AG04450 (cell line): ENCODE measurements around the gene CPZ. TPM values are rescaled to one million over a fixed set of nuclear protein-coding genes. Genes with fewer than 3 reads are reported as not detected.
A peak's percentile ranks its signal among the peaks of the same experiment; 100 is the strongest.

Source experiments
- CTCF ChIA-PET: fragments of 300-600, 350-600 bp; formaldehyde crosslinking; extraction: SDS; loops from one replicate; lab custom pipeline; 2022; ENCODE audit warnings: antibody characterized with exemption, inconsistent platforms; lab: Charles Lee
- POLR2A ChIA-PET: fragments of 350-600 bp; formaldehyde crosslinking; extraction: SDS; loops from one replicate; lab custom pipeline; 2021; ENCODE audit warnings: antibody characterized with exemption, inconsistent platforms; lab: Yijun Ruan, JAX
- DNase-seq: peaks from one replicate; pipeline ENCODE4 v3.0.0-alpha.2; 2011; ENCODE audit warnings: low read depth, low spot score
- H3K27ac ChIP-seq: one replicate; pipeline ENCODE4 v1.5.1; 2012; ENCODE audit warnings: low read depth, low read length, control low read depth
- H3K27me3 ChIP-seq: one replicate; pipeline ENCODE4 v1.6.0; 2012; ENCODE audit warnings: low read length; ENCODE audit not compliant: control insufficient read depth, insufficient read depth
- H3K4me3 ChIP-seq: 2 replicates; pipeline ENCODE4 v1.5.1; 2011; ENCODE audit warnings: mild to moderate bottlenecking, low read depth, low read length, control low read depth
- H3K9me3 ChIP-seq: 2 replicates; pipeline ENCODE4 v1.5.1; 2012; ENCODE audit warnings: low read length; ENCODE audit not compliant: control insufficient read depth, insufficient read depth
- CTCF ChIP-seq: IDR thresholded peaks from 2 replicates; pipeline ENCODE4 v1.5.1; 2011; ENCODE audit warnings: low read depth, low read length, control low read depth, inconsistent platforms
- polyA plus RNA-seq: library from polyadenylated mRNA; depleted of rRNA; stranded (reverse); fragments of >200 nt; gene quantifications from 2 replicates; pipeline ENCODE4 v1.2.3, GENCODE V29; 2011

The CPZ gene
- polyA plus RNA-seq, 1 experiment: 6.4 TPM

DNA sequence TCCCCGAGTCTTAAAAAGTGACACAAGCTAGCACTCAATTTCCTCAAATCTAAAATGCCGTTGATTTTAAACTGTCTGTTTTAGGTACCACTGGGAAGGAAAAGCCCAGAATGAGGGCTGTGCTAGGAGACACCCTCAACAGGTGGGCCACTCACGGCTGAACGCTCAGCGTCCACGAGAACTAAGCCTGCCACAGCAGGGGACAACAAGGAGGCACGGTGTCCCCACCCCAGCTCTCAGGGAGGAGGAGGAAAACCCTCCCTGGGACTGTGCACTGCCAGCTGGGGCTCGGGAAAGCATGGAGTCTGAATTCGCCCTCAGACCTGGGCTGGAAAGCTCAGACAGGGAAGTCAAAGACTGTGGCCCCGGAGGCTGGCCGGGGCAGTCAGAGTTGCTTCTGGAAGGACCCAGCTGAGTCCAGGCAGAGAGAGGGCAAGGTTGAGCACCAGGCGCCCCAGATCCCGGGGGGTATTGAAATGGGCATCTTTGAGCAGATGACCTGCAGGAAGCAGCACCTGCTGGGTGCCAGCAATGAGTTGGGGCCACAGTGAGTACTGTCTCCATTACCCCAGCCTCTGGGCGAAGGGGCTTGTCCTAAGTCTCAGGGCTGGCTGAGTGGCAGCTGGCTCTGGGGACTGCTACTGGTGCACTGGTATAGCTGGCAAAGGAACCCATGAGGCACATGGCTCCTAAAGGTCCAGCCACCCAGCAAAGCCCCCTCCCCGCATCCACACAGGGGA is 769 bp upstream of the CPZ start:
- CTCF ChIA-PET: interaction anchor here (1.5 to 2.7 kb wide), 3 partner anchors 16 to 123 kb away, joined by 5 to 14 read pairs (median 10); no protein-coding TSS in a partner anchor
- no peak for DNase-seq
- Histone ChIP-seq H3K9me3 (no peaks in the 10 kb centered on the region; the same call in 1 of the 2 replicates), H3K27ac (no peak overlapping the region), H3K27me3 (peaks cover 61% of the 10 kb centered on the region), H3K4me3 (no peak overlapping the region)
- POLR2A ChIA-PET: interaction anchor here (0.6 to 0.8 kb wide), 2 partner anchors 119 to 124 kb away, joined by 3 to 4 read pairs; no protein-coding TSS in a partner anchor
- no peak for TF ChIP-seq CTCF

GRCh38 chr4:8593264-8594096 is 915 bp downstream of the CPZ start:
- Histone ChIP-seq H3K27me3 (peaks cover 56% of the 10 kb centered on the region), H3K9me3 (no peaks in the 10 kb centered on the region; the same call in 1 of the 2 replicates), H3K4me3 (peak overlapping the region; percentile 65), H3K27ac (no peak overlapping the region)
- ChIA-PET CTCF (interaction anchor here (1.1 to 2.7 kb wide), 2 partner anchors 121 to 125 kb away, joined by 5 to 14 read pairs; no protein-coding TSS in a partner anchor), POLR2A (no interaction called here)
- DNase-seq: no peak
- TF ChIP-seq CTCF: no peak

- peaks cover 50% of the 10 kb centered on the region for H3K27me3 ChIP-seq
- H3K9me3 ChIP-seq: no peaks in the 10 kb centered on the region; the same call in 1 of the 2 replicates
- DNase-seq: peak; percentile 33
- peak overlapping the region; percentile 65; the same call in 1 of the 2 replicates for H3K4me3 ChIP-seq
- H3K27ac ChIP-seq: no peak overlapping the region
- TF ChIP-seq CTCF: peak; percentile 81
- ChIA-PET POLR2A (no interaction called here), CTCF (interaction anchor here (0.7 to 2.7 kb wide), 8 partner anchors 56 to 599 kb away, joined by 3 to 14 read pairs (median 4); no protein-coding TSS in a partner anchor)
Measured at GRCh38 chr4:8594097-8595038, 1.8 kb downstream of the CPZ start.

DNA sequence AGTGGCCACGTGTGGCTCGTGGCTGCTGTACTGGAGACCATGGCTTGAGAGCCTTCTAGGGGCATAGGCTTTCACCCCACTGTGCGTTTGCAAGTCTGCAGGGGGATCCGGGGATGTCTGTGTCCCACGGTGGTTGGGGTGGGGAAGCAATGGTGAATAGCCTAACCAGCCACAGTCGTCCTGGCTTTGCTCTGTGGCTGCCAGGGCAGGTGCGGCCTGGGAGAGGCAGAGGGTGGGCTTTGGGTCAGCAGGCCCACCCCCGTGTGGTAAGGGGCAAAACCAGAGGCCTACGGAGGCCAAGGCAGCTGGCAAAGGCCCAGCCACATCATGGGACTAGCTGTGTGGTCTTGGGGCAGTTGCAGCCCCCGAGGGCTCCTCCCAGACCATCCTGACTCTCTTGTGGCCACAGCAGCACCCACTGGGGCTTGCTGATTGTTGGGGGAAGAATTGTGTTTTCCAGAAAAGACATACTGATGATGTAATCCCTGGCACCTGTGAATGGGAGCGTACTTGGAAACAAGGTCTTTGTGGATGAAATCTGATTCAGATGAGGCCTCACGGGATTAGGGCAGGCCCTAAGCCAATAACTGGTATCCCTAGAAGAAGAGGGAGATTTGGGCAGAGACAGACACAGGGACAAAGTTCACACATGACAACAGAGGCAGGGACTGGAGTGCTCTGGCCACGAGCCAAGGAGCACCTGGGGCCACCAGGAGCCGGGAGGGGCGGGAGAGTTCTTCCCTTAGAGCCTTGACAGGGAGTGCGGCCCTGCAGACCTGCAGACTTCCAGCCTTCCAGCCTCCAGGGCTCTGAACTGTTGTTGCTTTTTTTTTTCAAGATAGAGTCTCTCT is 2.9 kb downstream of the CPZ start:
- POLR2A ChIA-PET: no interaction called here
- CTCF ChIA-PET: interaction anchor here (0.6 to 1.4 kb wide), 7 partner anchors 55 to 600 kb away, joined by 3 to 9 read pairs (median 3); no protein-coding TSS in a partner anchor
- no peak overlapping the region for H3K27ac ChIP-seq

More for the DNA sequence above, 2.9 kb downstream of the CPZ start:
- Histone ChIP-seq H3K9me3 (no peaks in the 10 kb centered on the region; the same call in 1 of the 2 replicates), H3K4me3 (no peak overlapping the region), H3K27me3 (peaks cover 46% of the 10 kb centered on the region)
- no peak for TF ChIP-seq CTCF
- no peak for DNase-seq
